Thymus (tissue), 2 donors: ENCODE measurements around the gene IFNGR1. TPM values are rescaled to one million over a fixed set of nuclear protein-coding genes. Genes with fewer than 3 reads are reported as not detected.

ENCODE experiments used
- polyA plus RNA-seq: library from polyadenylated mRNA; stranded (reverse); fragments of 200-250 nt; gene quantifications from one replicate; pipeline ENCODE4 v1.2.3, GENCODE V29; 2013
- total RNA-seq: library from RNA; stranded (reverse); fragments of 120-200 nt; gene quantifications from one replicate; pipeline ENCODE4 v1.2.4, GENCODE V29; 2013
- donor health status: healthy.

Gene IFNGR1
- total and polyA plus RNA-seq, 2 donors: 104 to 197 TPM

Other genes starting within 250 kb of the IFNGR1 start
- 2.6 TPM for gene IL20RA, start 174.4 kb downstream of the IFNGR1 start, total RNA-seq
- gene IL20RA, start 174.4 kb downstream of the IFNGR1 start, polyA plus RNA-seq: 3.4 TPM
- gene IL22RA2, start 45.7 kb downstream of the IFNGR1 start, total RNA-seq: 0.61 TPM
- gene IL22RA2, start 45.7 kb downstream of the IFNGR1 start, polyA plus RNA-seq: 0.84 TPM